ENCODE results near the gene KCNIP4.

DNA sequence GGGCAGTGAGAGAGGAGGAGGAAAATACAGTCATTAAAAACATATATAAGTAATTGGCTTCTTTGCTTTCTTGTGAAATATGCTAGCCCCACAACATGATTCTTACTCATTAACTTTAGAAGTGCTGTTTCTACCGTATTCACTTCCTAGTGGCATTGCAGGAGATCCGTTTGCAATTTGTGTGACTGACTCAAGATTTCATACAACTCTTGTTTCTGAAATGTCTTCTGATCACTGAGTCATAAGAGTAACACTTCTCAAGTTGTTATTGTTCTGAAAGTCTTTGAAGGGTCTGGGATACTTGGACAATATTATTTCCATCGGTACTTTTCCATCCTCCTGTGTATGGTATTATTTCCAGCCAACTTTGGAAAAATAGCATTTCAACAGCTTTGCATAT lies 937.5 kb downstream of the KCNIP4 start:
- TF ChIP-seq, protein P1, sequence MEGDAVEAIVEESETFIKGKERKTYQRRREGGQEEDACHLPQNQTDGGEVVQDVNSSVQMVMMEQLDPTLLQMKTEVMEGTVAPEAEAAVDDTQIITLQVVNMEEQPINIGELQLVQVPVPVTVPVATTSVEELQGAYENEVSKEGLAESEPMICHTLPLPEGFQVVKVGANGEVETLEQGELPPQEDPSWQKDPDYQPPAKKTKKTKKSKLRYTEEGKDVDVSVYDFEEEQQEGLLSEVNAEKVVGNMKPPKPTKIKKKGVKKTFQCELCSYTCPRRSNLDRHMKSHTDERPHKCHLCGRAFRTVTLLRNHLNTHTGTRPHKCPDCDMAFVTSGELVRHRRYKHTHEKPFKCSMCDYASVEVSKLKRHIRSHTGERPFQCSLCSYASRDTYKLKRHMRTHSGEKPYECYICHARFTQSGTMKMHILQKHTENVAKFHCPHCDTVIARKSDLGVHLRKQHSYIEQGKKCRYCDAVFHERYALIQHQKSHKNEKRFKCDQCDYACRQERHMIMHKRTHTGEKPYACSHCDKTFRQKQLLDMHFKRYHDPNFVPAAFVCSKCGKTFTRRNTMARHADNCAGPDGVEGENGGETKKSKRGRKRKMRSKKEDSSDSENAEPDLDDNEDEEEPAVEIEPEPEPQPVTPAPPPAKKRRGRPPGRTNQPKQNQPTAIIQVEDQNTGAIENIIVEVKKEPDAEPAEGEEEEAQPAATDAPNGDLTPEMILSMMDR (IDR thresholded peaks at IDR 0.05; ENCODE audit: poor library complexity): no peak
- no peak for TF ChIP-seq EZH2phosphoT487 (IDR thresholded peaks at IDR 0.05; ENCODE audit: low read depth, severe bottlenecking, unreplicated experiment)

Measured in hepatocyte (in vitro differentiated cells).